GM18517 (cell line): ENCODE results near the gene MEG3.
"Not testable (repeated sequence)": the region's sequence is repeated elsewhere in the genome, so short reads cannot be mapped to it uniquely, and the experiment has no call there.

Experiments used
- ATAC-seq: cut with Tn5 transposase; IDR thresholded peaks from one replicate; pipeline ENCODE4 v1.9.1; 2021; ENCODE audit warnings: mild to moderate bottlenecking, moderate library complexity; ENCODE audit not compliant: unreplicated experiment

Gene MEG3

GRCh38 chr14:100813291-100813690, 12.6 kb upstream of the MEG3 start:
- no peak for ATAC-seq

GRCh38 chr14:100815478-100816285, 10.2 kb upstream of the MEG3 start:
- ATAC-seq: no peak

- no peak for ATAC-seq
These were observed 9.5 kb upstream of the MEG3 start for GRCh38 chr14:100816286-100816949.

GRCh38 chr14:100816950-100817901, 8.7 kb upstream of the MEG3 start:
- ATAC-seq: no peak

GRCh38 chr14:100818221-100818699, 7.7 kb upstream of the MEG3 start:
- ATAC-seq: no peak

GRCh38 chr14:100818923-100819322, 7.0 kb upstream of the MEG3 start:
- ATAC-seq: not testable (repeated sequence)

GRCh38 chr14:100819453-100819828, 6.5 kb upstream of the MEG3 start:
- ATAC-seq: no peak

GRCh38 chr14:100819829-100820475, 6.0 kb upstream of the MEG3 start:
- ATAC-seq: no peak

GRCh38 chr14:100820957-100821356, 5.0 kb upstream of the MEG3 start:
- no peak for ATAC-seq

- no peak for ATAC-seq
These were observed 3.9 kb upstream of the MEG3 start for GRCh38 chr14:100822013-100822412.

- ATAC-seq: no peak
These were observed 3.2 kb upstream of the MEG3 start for GRCh38 chr14:100822532-100823296.

GRCh38 chr14:100823413-100824080, 2.4 kb upstream of the MEG3 start:
- no peak for ATAC-seq

GRCh38 chr14:100824091-100824551, 1.8 kb upstream of the MEG3 start:
- no peak for ATAC-seq

- ATAC-seq: no peak
These were observed 811 bp upstream of the MEG3 start for GRCh38 chr14:100824901-100825712.

- no peak for ATAC-seq
These were observed 628 bp downstream of the MEG3 start for GRCh38 chr14:100826391-100827100.

GRCh38 chr14:100827101-100828021, 1.4 kb downstream of the MEG3 start:
- no peak for ATAC-seq
